ENCODE results near the gene TMEM52B.

Gene TMEM52B

GRCh38 chr12:10178821-10179220, at the start of gene TMEM52B:
Gene TMEM52B, plus strand, starts transcription at chr12:10179032. Its CDS starts 543 bp downstream, at chr12:10179575.
- no peak for DNase-seq (ENCODE audit: low read depth in 3 of 3)

- no peak for DNase-seq (ENCODE audit: low read depth in 3 of 3)
Measured at GRCh38 chr12:10130042-10130441, 48.8 kb upstream of the TMEM52B start, which contains the start of gene CLEC7A. Gene CLEC7A, minus strand, starts transcription at chr12:10130199. Its CDS starts 117 bp downstream, at chr12:10130082.

- DNase-seq (ENCODE audit: low read depth in 3 of 3): no peak
Measured at GRCh38 chr12:10131111-10131690, 47.6 kb upstream of the TMEM52B start.

- no peak for DNase-seq (ENCODE audit: low read depth in 3 of 3)
Measured at GRCh38 chr12:10132850-10133370, 45.9 kb upstream of the TMEM52B start.

- DNase-seq (ENCODE audit: low read depth in 3 of 3): no peak
Measured at GRCh38 chr12:10135126-10135525, 43.7 kb upstream of the TMEM52B start.

GRCh38 chr12:10136637-10137205, 42.1 kb upstream of the TMEM52B start:
- no peak for DNase-seq (ENCODE audit: low read depth in 3 of 3)

GRCh38 chr12:10140001-10140400, 38.8 kb upstream of the TMEM52B start:
- DNase-seq (ENCODE audit: low read depth in 3 of 3): peak; percentile 12 to 34 (median 20)

- DNase-seq (ENCODE audit: low read depth in 3 of 3): no peak
Measured at GRCh38 chr12:10142976-10143589, 35.7 kb upstream of the TMEM52B start.

GRCh38 chr12:10147714-10148403, 31.0 kb upstream of the TMEM52B start:
- no peak for DNase-seq (ENCODE audit: low read depth in 3 of 3)

GRCh38 chr12:10151621-10152020, 27.2 kb upstream of the TMEM52B start:
- DNase-seq (ENCODE audit: low read depth in 3 of 3): no peak

- DNase-seq (ENCODE audit: low read depth in 3 of 3): peak; percentile 16 to 45 (median 36)
Measured at GRCh38 chr12:10153271-10154144, 25.3 kb upstream of the TMEM52B start.

GRCh38 chr12:10154145-10154496, 24.7 kb upstream of the TMEM52B start:
- DNase-seq (ENCODE audit: low read depth in 3 of 3): no peak

GRCh38 chr12:10155966-10156365, 22.9 kb upstream of the TMEM52B start:
- no peak for DNase-seq (ENCODE audit: low read depth in 3 of 3)

GRCh38 chr12:10158406-10158805, 20.4 kb upstream of the TMEM52B start:
- no peak for DNase-seq (ENCODE audit: low read depth in 3 of 3)

GRCh38 chr12:10159280-10159679, 19.6 kb upstream of the TMEM52B start:
- DNase-seq (ENCODE audit: low read depth in 3 of 3): no peak

- DNase-seq (ENCODE audit: low read depth in 3 of 3): no peak
Measured at GRCh38 chr12:10160617-10161385, 18.0 kb upstream of the TMEM52B start.

- no peak for DNase-seq (ENCODE audit: low read depth in 3 of 3)
Measured at GRCh38 chr12:10163084-10163483, 15.7 kb upstream of the TMEM52B start.

- DNase-seq (ENCODE audit: low read depth in 3 of 3): no peak
Measured at GRCh38 chr12:10165421-10165820, 13.4 kb upstream of the TMEM52B start.

GRCh38 chr12:10167599-10167998, 11.2 kb upstream of the TMEM52B start:
- no peak for DNase-seq (ENCODE audit: low read depth in 3 of 3)

- no peak for DNase-seq (ENCODE audit: low read depth in 3 of 3)
Measured at GRCh38 chr12:10169104-10169503, 9.7 kb upstream of the TMEM52B start.

- no peak for DNase-seq (ENCODE audit: low read depth in 3 of 3)
Measured at GRCh38 chr12:10170216-10170615, 8.6 kb upstream of the TMEM52B start.

Measured in stimulated activated CD4-positive, alpha-beta T cell treated with anti-CD3 and anti-CD28 coated beads, TNF-alpha, amount 100 ng/mL, for 24 hours (primary cell).